HFFc6 (cell line): ENCODE results near the gene TDRD9. TPM values are rescaled to one million over a fixed set of nuclear protein-coding genes. Genes with fewer than 3 reads are reported as not detected.

Source experiments
- DNase-seq: peaks from one replicate; pipeline ENCODE4 v3.0.0-alpha.2; 2018
- H3K27ac Mint-ChIP-seq: 2 replicates; pipeline ENCODE4 v1.8.0; 2020; ENCODE audit warnings: mild to moderate bottlenecking, mixed read lengths
- H3K27me3 Mint-ChIP-seq: 2 replicates; pipeline ENCODE4 v1.8.0; 2021; ENCODE audit warnings: mild to moderate bottlenecking, moderate library complexity, mixed read lengths; ENCODE audit not compliant: insufficient read depth
- H3K36me3 Mint-ChIP-seq: 2 replicates; pipeline ENCODE4 v1.8.0; 2021; ENCODE audit warnings: low read depth, mixed read lengths
- H3K4me1 Mint-ChIP-seq: 2 replicates; pipeline ENCODE4 v1.8.0; 2020; ENCODE audit warnings: low read depth, mixed read lengths
- H3K4me3 Mint-ChIP-seq: 2 replicates; pipeline ENCODE4 v1.8.0; 2020; ENCODE audit warnings: mild to moderate bottlenecking, moderate library complexity, mixed read lengths
- H3K9me3 Mint-ChIP-seq: 2 replicates; pipeline ENCODE4 v1.8.0; 2020; ENCODE audit warnings: mild to moderate bottlenecking, mixed read lengths
- CTCF ChIP-seq: fragments of 200-600 bp; sonication (generic); IDR thresholded peaks from 2 replicates; pipeline ENCODE4 v1.5.0; 2021; ENCODE audit warnings: antibody characterized with exemption, mild to moderate bottlenecking
- total RNA-seq, 6 experiments: library from RNA; stranded (reverse); fragmentation: NEBNext Ultra II Directional; extraction: Animal tissue kit (Norgen Biotek cat#: 25700); gene quantifications; 2 replicates in 1 of 6; 3 replicates in 5 of 6; pipeline ENCODE4 v1.2.3, GENCODE V29; 2021

TDRD9 gene
- total RNA-seq, 6 experiments from 2014 or later, result not detected

- Mint-ChIP-seq H3K4me1 (no peaks in the 10 kb centered on the region), H3K4me3 (no peak overlapping the region), H3K27ac (no peak overlapping the region), H3K36me3 (no peaks in the 10 kb centered on the region), H3K27me3 (peaks cover 2% of the 10 kb centered on the region), H3K9me3 (no peaks in the 10 kb centered on the region)
- no peak for DNase-seq
- no peak for TF ChIP-seq CTCF
Measured at GRCh38 chr14:104090071-104090748, 162.0 kb downstream of the TDRD9 start.

- Mint-ChIP-seq H3K4me1 (no peaks in the 10 kb centered on the region), H3K27ac (no peak overlapping the region), H3K4me3 (no peak overlapping the region), H3K9me3 (no peaks in the 10 kb centered on the region), H3K36me3 (no peaks in the 10 kb centered on the region), H3K27me3 (peaks cover 3% of the 10 kb centered on the region)
- DNase-seq, result no peak
- no peak for TF ChIP-seq CTCF
Measured at GRCh38 chr14:104091061-104091926, 163.0 kb downstream of the TDRD9 start.

GRCh38 chr14:104091927-104092771, 163.9 kb downstream of the TDRD9 start:
- Mint-ChIP-seq H3K9me3 (no peaks in the 10 kb centered on the region), H3K27ac (no peak overlapping the region), H3K27me3 (peaks cover 2% of the 10 kb centered on the region), H3K4me3 (no peak overlapping the region), H3K4me1 (no peaks in the 10 kb centered on the region), H3K36me3 (no peaks in the 10 kb centered on the region)
- TF ChIP-seq CTCF, result no peak
- no peak for DNase-seq

- Mint-ChIP-seq H3K9me3 (no peaks in the 10 kb centered on the region), H3K4me1 (no peaks in the 10 kb centered on the region), H3K27me3 (peaks cover 2% of the 10 kb centered on the region), H3K27ac (no peak overlapping the region), H3K4me3 (no peak overlapping the region), H3K36me3 (no peaks in the 10 kb centered on the region)
- TF ChIP-seq CTCF, result no peak
- no peak for DNase-seq
Measured at GRCh38 chr14:104092931-104093365, 164.7 kb downstream of the TDRD9 start.

GRCh38 chr14:104093366-104094055, 165.3 kb downstream of the TDRD9 start:
- Mint-ChIP-seq H3K4me3 (no peak overlapping the region), H3K4me1 (no peaks in the 10 kb centered on the region), H3K36me3 (no peaks in the 10 kb centered on the region), H3K27ac (no peak overlapping the region), H3K27me3 (peaks cover 2% of the 10 kb centered on the region), H3K9me3 (no peaks in the 10 kb centered on the region)
- no peak for DNase-seq
- no peak for TF ChIP-seq CTCF
